Choroid plexus epithelial cell (primary cell): ENCODE measurements around the gene NCKAP5.
A peak's percentile ranks its signal among the peaks of the same experiment; 100 is the strongest.

Source experiments
- DNase-seq: peaks from one replicate; pipeline ENCODE4 v3.0.0-alpha.2; 2010; ENCODE audit warnings: low read depth
- H3K4me3 ChIP-seq: 2 replicates; pipeline ENCODE4 v1.5.1; 2011; ENCODE audit warnings: low read depth, mild to moderate bottlenecking, control low read depth, low read length, moderate library complexity
- CTCF ChIP-seq: conservative IDR thresholded peaks from 2 replicates; pipeline ENCODE4 v1.5.1; 2011; ENCODE audit warnings: low read depth, mild to moderate bottlenecking, control low read depth, inconsistent platforms, low read length, moderate library complexity

The NCKAP5 gene

GRCh38 chr2:133541797-133542196, 26.5 kb downstream of the NCKAP5 start:
- H3K4me3 ChIP-seq: no peak overlapping the region
- TF ChIP-seq CTCF: no peak
- no peak for DNase-seq

- no peak for DNase-seq
- H3K4me3 ChIP-seq: no peak overlapping the region
- no peak for TF ChIP-seq CTCF
Measured at GRCh38 chr2:133541376-133541775, 26.9 kb downstream of the NCKAP5 start.

- no peak overlapping the region for H3K4me3 ChIP-seq
- DNase-seq: no peak
- no peak for TF ChIP-seq CTCF
Measured at GRCh38 chr2:133532919-133533318, 35.3 kb downstream of the NCKAP5 start.

GRCh38 chr2:133531382-133531781, 36.9 kb downstream of the NCKAP5 start:
- no peak for DNase-seq
- TF ChIP-seq CTCF: no peak
- no peak overlapping the region for H3K4me3 ChIP-seq

- no peak overlapping the region for H3K4me3 ChIP-seq
- DNase-seq: no peak
- no peak for TF ChIP-seq CTCF
Measured at GRCh38 chr2:133530645-133531044, 37.6 kb downstream of the NCKAP5 start.

GRCh38 chr2:133526530-133527300, 41.5 kb downstream of the NCKAP5 start:
- TF ChIP-seq CTCF: no peak
- peak; percentile 9 for DNase-seq
- H3K4me3 ChIP-seq: no peak overlapping the region
